Placental pericyte (primary cell): ENCODE measurements around the gene SEPTIN8. TPM values are rescaled to one million over a fixed set of nuclear protein-coding genes. Genes with fewer than 3 reads are reported as not detected.

Source experiments
- total RNA-seq: library from RNA; depleted of rRNA; stranded (reverse); fragments of >200 nt; gene quantifications from 2 replicates; pipeline ENCODE4 v1.2.3, GENCODE V29; 2012

The SEPTIN8 gene, protein sequence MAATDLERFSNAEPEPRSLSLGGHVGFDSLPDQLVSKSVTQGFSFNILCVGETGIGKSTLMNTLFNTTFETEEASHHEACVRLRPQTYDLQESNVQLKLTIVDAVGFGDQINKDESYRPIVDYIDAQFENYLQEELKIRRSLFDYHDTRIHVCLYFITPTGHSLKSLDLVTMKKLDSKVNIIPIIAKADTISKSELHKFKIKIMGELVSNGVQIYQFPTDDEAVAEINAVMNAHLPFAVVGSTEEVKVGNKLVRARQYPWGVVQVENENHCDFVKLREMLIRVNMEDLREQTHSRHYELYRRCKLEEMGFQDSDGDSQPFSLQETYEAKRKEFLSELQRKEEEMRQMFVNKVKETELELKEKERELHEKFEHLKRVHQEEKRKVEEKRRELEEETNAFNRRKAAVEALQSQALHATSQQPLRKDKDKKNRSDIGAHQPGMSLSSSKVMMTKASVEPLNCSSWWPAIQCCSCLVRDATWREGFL
- total RNA-seq: 31.1 and 67.0 TPM in 2 replicates

DNA sequence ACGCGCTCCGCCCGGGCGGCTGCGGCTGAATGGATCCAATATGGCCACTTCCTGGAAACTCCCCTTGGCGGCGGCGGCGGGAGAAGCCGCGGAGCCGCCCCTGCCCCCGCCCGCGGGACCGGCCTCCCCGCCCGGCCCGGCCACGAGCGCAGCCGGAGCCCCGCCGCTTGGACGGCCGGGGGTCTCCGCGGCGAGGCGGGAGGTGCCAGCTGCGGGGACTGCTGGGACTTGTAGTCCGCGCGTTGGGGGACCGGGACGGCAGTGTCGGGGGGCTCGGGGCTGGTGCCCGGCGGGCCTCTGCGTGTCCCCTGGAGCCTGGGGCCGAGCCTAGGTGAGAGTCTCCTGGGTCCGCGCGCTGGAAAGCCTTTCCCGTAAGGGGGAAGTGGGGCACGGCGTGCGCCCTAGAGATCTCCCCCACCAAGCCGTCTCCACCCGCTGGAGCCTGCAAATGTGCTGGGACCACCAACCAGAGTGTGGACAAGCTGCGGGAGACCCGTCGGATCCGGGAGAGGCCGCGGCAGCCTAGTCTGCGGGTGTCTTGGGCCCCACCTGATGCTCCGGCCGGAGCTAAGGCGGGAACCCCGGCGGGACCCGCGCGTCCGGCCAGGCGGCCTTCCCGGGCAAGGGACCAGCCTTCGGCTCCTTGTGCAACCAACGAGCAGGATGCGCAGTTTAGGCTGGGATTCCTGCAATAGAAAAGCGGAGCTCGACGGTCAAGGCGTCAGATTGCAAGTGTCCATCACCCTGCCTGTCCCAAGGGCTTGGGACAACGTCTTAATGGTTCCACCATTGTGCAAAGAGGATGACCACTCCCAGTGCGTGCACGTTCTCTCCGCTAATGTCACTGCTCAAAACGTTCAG, at the start of gene SEPTIN8:
Gene SEPTIN8, minus strand, starts transcription at position 31 of the 861 bp plus-strand sequence. CDS start 102 bp downstream, outside the sequence.

DNA sequence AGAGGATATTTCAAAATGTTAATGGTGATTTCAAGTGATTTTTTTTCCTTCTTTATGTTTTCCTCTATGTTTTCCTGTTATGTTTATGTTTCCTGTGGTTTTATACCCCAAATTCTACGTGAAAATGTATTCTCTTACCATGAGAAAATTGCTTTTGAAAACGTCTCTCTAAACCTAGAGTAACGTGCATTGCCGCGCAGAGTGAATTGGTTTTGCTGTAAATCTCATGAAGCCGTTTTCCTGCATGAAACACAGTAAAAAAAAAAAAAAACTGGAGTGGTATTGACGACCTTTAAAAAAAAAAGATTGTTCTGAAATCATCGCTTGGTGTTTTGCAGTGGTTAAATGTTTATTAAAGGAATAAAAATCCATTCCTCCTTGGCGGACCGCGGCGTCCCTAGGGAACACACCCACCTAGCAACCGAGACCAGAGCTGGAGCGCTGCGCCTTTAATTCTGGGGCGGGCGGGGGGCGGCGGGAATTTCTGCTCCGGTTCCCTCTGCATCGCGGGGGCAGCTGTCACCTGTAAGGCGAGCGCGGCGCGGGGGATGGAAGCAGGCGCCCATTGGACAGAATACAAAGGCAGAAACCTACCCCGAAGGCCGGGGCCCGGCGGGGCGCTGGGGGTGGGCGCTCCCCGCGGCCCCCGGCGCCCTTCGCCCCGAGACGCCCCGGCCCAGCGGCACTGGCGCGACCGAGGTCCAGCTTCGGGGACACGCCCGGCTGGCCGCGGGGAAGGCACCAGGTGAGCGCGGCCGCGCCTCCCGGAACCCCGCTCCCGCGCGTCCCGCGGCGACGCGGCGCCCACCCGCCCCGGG, 36.0 kb upstream of the SEPTIN8 start, which contains the start of gene SOWAHA:
Gene SOWAHA, plus strand, starts transcription at position 522 of the 818 bp plus-strand sequence. CDS start 320 bp downstream, outside the sequence.

DNA sequence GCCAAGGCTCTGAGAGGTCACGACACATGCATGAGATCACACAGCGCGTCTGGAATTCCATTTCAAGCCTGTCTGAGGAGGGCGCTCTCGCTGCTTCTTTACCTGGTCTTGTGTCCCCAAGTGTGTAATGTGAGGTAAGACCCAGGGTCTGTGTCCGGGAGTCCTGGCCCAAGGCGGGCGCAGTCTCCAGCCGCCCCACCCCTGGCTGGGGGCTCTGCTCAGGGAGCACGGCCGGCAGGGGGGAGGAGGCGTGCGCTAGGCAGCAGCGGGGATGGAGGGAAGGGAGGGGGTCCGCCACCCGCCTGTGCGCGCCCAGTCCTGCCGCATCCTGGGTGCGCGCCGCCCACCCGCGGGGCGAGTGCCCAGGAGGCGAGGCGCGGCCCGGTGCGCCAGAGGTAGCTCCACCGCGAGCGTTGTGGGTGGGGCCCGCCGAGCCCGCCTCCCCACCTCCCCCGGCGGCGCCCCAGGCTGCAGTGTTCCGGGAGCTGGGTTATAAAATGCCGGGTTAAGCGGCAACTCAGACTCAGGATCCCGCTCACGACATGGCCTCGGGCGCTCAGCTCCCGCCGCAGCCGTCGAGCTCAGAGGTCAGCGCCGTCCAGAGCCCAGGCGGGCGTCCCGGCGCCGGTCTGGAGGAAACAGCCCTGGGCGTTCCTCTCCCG, 30.0 kb downstream of the SEPTIN8 start, which contains the start of gene CCNI2:
Gene CCNI2, plus strand, starts transcription at position 473 of the 662 bp plus-strand sequence. Its CDS starts 70 bp downstream, at position 543.

DNA sequence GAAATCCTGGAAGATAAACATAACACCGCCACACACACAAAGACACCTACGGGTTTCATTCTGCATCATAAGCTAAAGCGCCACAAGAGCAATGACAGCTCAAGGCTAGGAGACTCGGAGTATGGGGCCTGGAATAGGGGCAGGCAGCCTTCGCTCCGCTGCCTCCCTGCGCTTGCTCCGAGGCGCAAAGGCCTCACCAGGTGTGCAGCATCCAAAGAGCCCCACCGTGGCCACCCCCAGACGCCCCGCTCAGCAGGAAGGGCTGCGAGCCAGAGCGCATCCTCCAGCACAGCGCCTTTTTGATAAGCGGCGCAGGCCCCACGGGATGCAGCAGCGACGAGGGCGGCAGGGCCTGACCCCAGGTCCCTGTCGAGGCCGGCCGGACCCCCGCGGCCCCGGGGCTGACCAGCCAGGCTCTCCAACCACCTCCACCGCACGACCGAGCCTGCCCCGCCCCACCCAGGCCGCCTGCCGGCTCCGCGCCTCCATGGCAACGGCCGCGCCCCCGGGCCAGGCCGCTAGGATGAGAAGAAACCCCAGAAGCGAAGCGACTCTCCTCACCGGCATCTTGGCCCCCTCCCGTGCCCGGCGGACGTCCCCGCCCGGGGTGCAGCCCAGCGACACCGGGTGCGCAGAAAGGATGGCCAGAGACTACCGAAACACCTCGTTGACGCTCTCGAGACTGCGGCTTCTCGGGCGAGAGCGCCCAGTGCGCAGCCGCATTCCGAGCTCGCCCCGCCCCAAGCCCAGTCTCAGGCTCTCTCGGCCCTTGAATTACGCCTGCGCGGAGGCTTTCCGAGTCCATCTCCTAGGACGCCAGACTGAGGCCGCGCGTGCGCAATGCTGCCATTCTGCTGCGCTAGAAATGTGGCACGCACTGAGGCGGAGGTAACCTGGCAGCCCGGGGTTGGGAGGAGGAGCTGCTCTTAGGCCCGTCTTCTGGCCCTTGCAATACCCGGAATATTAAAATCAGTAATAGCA, 39.9 kb downstream of the SEPTIN8 start, which contains the start of gene KIF3A:
Gene KIF3A, minus strand, starts transcription at position 694 of the 981 bp plus-strand sequence. Its CDS starts 127 bp downstream, at position 567.

Other genes with a start within 250 kb of the SEPTIN8 start
- gene IL5, start 233.7 kb downstream of the SEPTIN8 start, total RNA-seq: not detected in 2 replicates
- gene RAD50, start 220.3 kb downstream of the SEPTIN8 start, total RNA-seq: 33.8 and 48.4 TPM in 2 replicates
- gene IL13, start 119.1 kb downstream of the SEPTIN8 start, total RNA-seq: not detected in 2 replicates
- not detected in 2 replicates for gene IL4, start 103.2 kb downstream of the SEPTIN8 start, total RNA-seq
- gene KIF3A, start 39.7 kb downstream of the SEPTIN8 start, total RNA-seq: 9.4 and 10.1 TPM in 2 replicates
- not detected in 2 replicates for gene CCNI2, start 29.8 kb downstream of the SEPTIN8 start, total RNA-seq
- not detected in 2 replicates for gene SOWAHA, start 36.1 kb upstream of the SEPTIN8 start, total RNA-seq
- gene SHROOM1, start 53.4 kb upstream of the SEPTIN8 start, total RNA-seq: 2.0 and 8.9 TPM in 2 replicates
- gene GDF9, start 89.2 kb upstream of the SEPTIN8 start, total RNA-seq: 0.22 TPM in 1 of 2 replicates, not detected in the other
- gene UQCRQ, start 89.4 kb upstream of the SEPTIN8 start, total RNA-seq: 50.3 and 62.1 TPM in 2 replicates
- 0.22 and 0.43 TPM in 2 replicates for gene LEAP2, start 96.4 kb upstream of the SEPTIN8 start, total RNA-seq
- 67.4 and 101 TPM in 2 replicates for gene AFF4, start 186.4 kb upstream of the SEPTIN8 start, total RNA-seq
- gene ZCCHC10, start 249.3 kb upstream of the SEPTIN8 start, total RNA-seq: 10.1 and 12.6 TPM in 2 replicates